ENCODE results near the gene LRP1-AS.

The LRP1-AS gene

GRCh38 chr12:57169969-57170368 is 22.6 kb upstream of the LRP1-AS start:
- no CpG with 5 or more reads among the region's 7 CpGs for WGBS, 2 donors (ENCODE audit: extremely low coverage in 2 of 2, insufficient read length in 2 of 2, insufficient replicate concordance in 1 of 2)
- H3K9ac ChIP-seq (ENCODE audit: low read depth, low read length, poor library complexity) = no peak overlapping the region
- H2BK120ac ChIP-seq (ENCODE audit: low read depth, low read length) = no peak overlapping the region
- H3K27ac ChIP-seq (replicated peaks; ENCODE audit: low read length) = no peak overlapping the region
- H3K23ac ChIP-seq (ENCODE audit: low read depth, low read length, poor library complexity) = no peak overlapping the region
- H3K14ac ChIP-seq (ENCODE audit: low read length) = no peak overlapping the region
- no peak for DNase-seq (ENCODE audit: low spot score)
- no peak overlapping the region for H4K8ac ChIP-seq (ENCODE audit: low read depth, low read length)
- no peak overlapping the region for H4K91ac ChIP-seq (ENCODE audit: low read depth, low read length, poor library complexity)
- H2BK5ac ChIP-seq (ENCODE audit: low read length) = no peak overlapping the region
- no peak overlapping the region for H3K4me3 ChIP-seq (ENCODE audit: low read length in 2 of 2)
- H3K27me3 ChIP-seq (ENCODE audit: control insufficient read depth in 3 of 3, insufficient read depth in 3 of 3, low read depth in 1 of 3, low read length in 3 of 3) = no peaks in the 10 kb centered on the region
- H3K9me3 ChIP-seq (replicated peaks in 1 of 2; ENCODE audit: control insufficient read depth in 2 of 2, insufficient read depth in 1 of 2, low read depth in 1 of 2, low read length in 2 of 2) = no peaks in the 10 kb centered on the region
- H3K4me1 ChIP-seq (ENCODE audit: control insufficient read depth in 2 of 2, insufficient read depth in 1 of 2, low read depth in 1 of 2, low read length in 2 of 2) = no peaks in the 10 kb centered on the region
- no peak overlapping the region for H3K4me2 ChIP-seq (ENCODE audit: insufficient read depth, low read length, poor library complexity, severe bottlenecking)
- H3K36me3 ChIP-seq (replicated peaks in 1 of 2; ENCODE audit: control insufficient read depth in 2 of 2, insufficient read depth in 2 of 2, low read length in 2 of 2) = peaks cover 52 to 94% of the 10 kb centered on the region in 2 donors
- no peaks in the 10 kb centered on the region for H3K79me1 ChIP-seq (ENCODE audit: low read depth, low read length)
- no peak overlapping the region for H2AK5ac ChIP-seq (ENCODE audit: low read depth, low read length)
- no peak overlapping the region for H2BK15ac ChIP-seq (ENCODE audit: low read length)
- no peak overlapping the region for H3K18ac ChIP-seq (ENCODE audit: low read length)
- no peak overlapping the region for H3K4ac ChIP-seq (ENCODE audit: low read length)
- no peak overlapping the region for H2AFZ ChIP-seq (ENCODE audit: low read length)
- H2BK12ac ChIP-seq (ENCODE audit: low read length) = no peak overlapping the region

GRCh38 chr12:57169046-57169795 is 21.8 kb upstream of the LRP1-AS start:
- Histone ChIP-seq H3K9ac (ENCODE audit: low read depth, low read length, poor library complexity) (no peak overlapping the region), H3K9me3 (replicated peaks in 1 of 2; ENCODE audit: control insufficient read depth in 2 of 2, insufficient read depth in 1 of 2, low read depth in 1 of 2, low read length in 2 of 2) (no peaks in the 10 kb centered on the region), H2BK15ac (ENCODE audit: low read length) (no peak overlapping the region), H3K14ac (ENCODE audit: low read length) (no peak overlapping the region), H3K79me1 (ENCODE audit: low read depth, low read length) (no peaks in the 10 kb centered on the region), H2BK5ac (ENCODE audit: low read length) (no peak overlapping the region), H3K4ac (ENCODE audit: low read length) (no peak overlapping the region), H2BK12ac (ENCODE audit: low read length) (no peak overlapping the region), H3K4me3 (ENCODE audit: low read length in 2 of 2) (no peak overlapping the region), H2BK120ac (ENCODE audit: low read depth, low read length) (no peak overlapping the region), H4K91ac (ENCODE audit: low read depth, low read length, poor library complexity) (no peak overlapping the region), H2AFZ (ENCODE audit: low read length) (no peak overlapping the region), H3K27ac (replicated peaks; ENCODE audit: low read length) (no peak overlapping the region), H3K23ac (ENCODE audit: low read depth, low read length, poor library complexity) (no peak overlapping the region), H4K8ac (ENCODE audit: low read depth, low read length) (no peak overlapping the region), H3K27me3 (ENCODE audit: control insufficient read depth in 3 of 3, insufficient read depth in 3 of 3, low read depth in 1 of 3, low read length in 3 of 3) (no peaks in the 10 kb centered on the region), H3K36me3 (replicated peaks in 1 of 2; ENCODE audit: control insufficient read depth in 2 of 2, insufficient read depth in 2 of 2, low read length in 2 of 2) (peaks cover 55 to 95% of the 10 kb centered on the region in 2 donors), H3K18ac (ENCODE audit: low read length) (no peak overlapping the region), H3K4me1 (ENCODE audit: control insufficient read depth in 2 of 2, insufficient read depth in 1 of 2, low read depth in 1 of 2, low read length in 2 of 2) (no peaks in the 10 kb centered on the region), H3K4me2 (ENCODE audit: insufficient read depth, low read length, poor library complexity, severe bottlenecking) (no peak overlapping the region), H2AK5ac (ENCODE audit: low read depth, low read length) (no peak overlapping the region)
- no peak for DNase-seq (ENCODE audit: low spot score)
- WGBS, 2 donors (ENCODE audit: extremely low coverage in 2 of 2, insufficient read length in 2 of 2, insufficient replicate concordance in 1 of 2) = no CpG with 5 or more reads among the region's 23 CpGs

DNA sequence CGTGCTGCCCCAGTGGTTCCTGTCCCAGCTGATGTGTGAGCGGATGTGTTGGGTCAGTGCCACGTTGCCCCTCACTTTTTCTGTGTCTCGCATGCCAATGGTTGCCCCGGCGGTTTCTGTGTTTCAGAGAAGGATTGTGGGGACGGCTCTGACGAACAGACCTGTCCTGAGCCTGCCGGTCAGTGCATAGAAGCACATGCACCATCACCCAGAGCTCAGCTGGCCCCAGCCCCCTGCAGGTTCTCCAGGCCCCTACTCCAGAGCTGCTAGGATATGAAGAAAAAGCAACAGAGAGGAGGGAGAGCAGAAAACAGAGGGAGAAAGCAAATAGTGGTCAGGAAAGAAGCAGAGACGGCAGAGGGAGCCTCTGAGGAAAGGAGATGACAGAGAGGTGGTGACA is 20.6 kb upstream of the LRP1-AS start:
- peaks cover 43 to 95% of the 10 kb centered on the region in 2 donors for H3K36me3 ChIP-seq (replicated peaks in 1 of 2; ENCODE audit: control insufficient read depth in 2 of 2, insufficient read depth in 2 of 2, low read length in 2 of 2)

GRCh38 chr12:57166971-57167371 is 19.6 kb upstream of the LRP1-AS start:
- H3K23ac ChIP-seq (ENCODE audit: low read depth, low read length, poor library complexity) = no peak overlapping the region
- H3K27me3 ChIP-seq (ENCODE audit: control insufficient read depth in 3 of 3, insufficient read depth in 3 of 3, low read depth in 1 of 3, low read length in 3 of 3) = no peaks in the 10 kb centered on the region
- no peaks in the 10 kb centered on the region for H3K4me1 ChIP-seq (ENCODE audit: control insufficient read depth in 2 of 2, insufficient read depth in 1 of 2, low read depth in 1 of 2, low read length in 2 of 2)
- no peak overlapping the region for H2BK5ac ChIP-seq (ENCODE audit: low read length)
- no CpG with 5 or more reads among the region's 10 CpGs for WGBS, 2 donors (ENCODE audit: extremely low coverage in 2 of 2, insufficient read length in 2 of 2, insufficient replicate concordance in 1 of 2)
- no peak overlapping the region for H3K4ac ChIP-seq (ENCODE audit: low read length)
- H3K18ac ChIP-seq (ENCODE audit: low read length) = no peak overlapping the region
- no peak overlapping the region for H3K14ac ChIP-seq (ENCODE audit: low read length)
- no peaks in the 10 kb centered on the region for H3K9me3 ChIP-seq (replicated peaks in 1 of 2; ENCODE audit: control insufficient read depth in 2 of 2, insufficient read depth in 1 of 2, low read depth in 1 of 2, low read length in 2 of 2)
- no peak overlapping the region for H3K4me2 ChIP-seq (ENCODE audit: insufficient read depth, low read length, poor library complexity, severe bottlenecking)
- H2BK12ac ChIP-seq (ENCODE audit: low read length) = no peak overlapping the region
- no peak overlapping the region for H2AK5ac ChIP-seq (ENCODE audit: low read depth, low read length)
- DNase-seq (ENCODE audit: low spot score) = no peak
- H3K4me3 ChIP-seq (ENCODE audit: low read length in 2 of 2) = no peak overlapping the region
- H2BK15ac ChIP-seq (ENCODE audit: low read length) = no peak overlapping the region
- H3K27ac ChIP-seq (replicated peaks; ENCODE audit: low read length) = no peak overlapping the region
- H4K8ac ChIP-seq (ENCODE audit: low read depth, low read length) = no peak overlapping the region
- H3K79me1 ChIP-seq (ENCODE audit: low read depth, low read length) = no peaks in the 10 kb centered on the region
- H2AFZ ChIP-seq (ENCODE audit: low read length) = no peak overlapping the region
- no peak overlapping the region for H4K91ac ChIP-seq (ENCODE audit: low read depth, low read length, poor library complexity)
- peaks cover 51 to 98% of the 10 kb centered on the region in 2 donors for H3K36me3 ChIP-seq (replicated peaks in 1 of 2; ENCODE audit: control insufficient read depth in 2 of 2, insufficient read depth in 2 of 2, low read length in 2 of 2)
- no peak overlapping the region for H3K9ac ChIP-seq (ENCODE audit: low read depth, low read length, poor library complexity)
- H2BK120ac ChIP-seq (ENCODE audit: low read depth, low read length) = no peak overlapping the region

More for the DNA sequence above, 20.6 kb upstream of the LRP1-AS start:
- no CpG with 5 or more reads among the region's 10 CpGs for WGBS, 2 donors (ENCODE audit: extremely low coverage in 2 of 2, insufficient read length in 2 of 2, insufficient replicate concordance in 1 of 2)
- Histone ChIP-seq H3K23ac (ENCODE audit: low read depth, low read length, poor library complexity) (no peak overlapping the region), H3K4me2 (ENCODE audit: insufficient read depth, low read length, poor library complexity, severe bottlenecking) (no peak overlapping the region), H4K91ac (ENCODE audit: low read depth, low read length, poor library complexity) (no peak overlapping the region), H3K27ac (replicated peaks; ENCODE audit: low read length) (no peak overlapping the region), H3K18ac (ENCODE audit: low read length) (no peak overlapping the region), H4K8ac (ENCODE audit: low read depth, low read length) (no peak overlapping the region), H2BK12ac (ENCODE audit: low read length) (no peak overlapping the region), H3K4me1 (ENCODE audit: control insufficient read depth in 2 of 2, insufficient read depth in 1 of 2, low read depth in 1 of 2, low read length in 2 of 2) (no peaks in the 10 kb centered on the region), H3K9me3 (replicated peaks in 1 of 2; ENCODE audit: control insufficient read depth in 2 of 2, insufficient read depth in 1 of 2, low read depth in 1 of 2, low read length in 2 of 2) (no peaks in the 10 kb centered on the region), H2AK5ac (ENCODE audit: low read depth, low read length) (no peak overlapping the region), H3K9ac (ENCODE audit: low read depth, low read length, poor library complexity) (no peak overlapping the region), H3K14ac (ENCODE audit: low read length) (no peak overlapping the region), H2AFZ (ENCODE audit: low read length) (no peak overlapping the region), H2BK120ac (ENCODE audit: low read depth, low read length) (no peak overlapping the region), H3K79me1 (ENCODE audit: low read depth, low read length) (no peaks in the 10 kb centered on the region), H2BK15ac (ENCODE audit: low read length) (no peak overlapping the region), H3K4ac (ENCODE audit: low read length) (no peak overlapping the region), H3K4me3 (ENCODE audit: low read length in 2 of 2) (no peak overlapping the region), H2BK5ac (ENCODE audit: low read length) (no peak overlapping the region), H3K27me3 (ENCODE audit: control insufficient read depth in 3 of 3, insufficient read depth in 3 of 3, low read depth in 1 of 3, low read length in 3 of 3) (no peaks in the 10 kb centered on the region)
- DNase-seq (ENCODE audit: low spot score) = no peak

Data from neuronal stem cell (in vitro differentiated cells).